H9 (cell line): ENCODE data around the gene GOLGA1. TPM values are rescaled to one million over a fixed set of nuclear protein-coding genes. Genes with fewer than 3 reads are reported as not detected.

ENCODE experiments used
- DNase-seq: peaks from one replicate; pipeline ENCODE4 v3.0.0-alpha.2; 2017
- H2AFZ ChIP-seq: one replicate; pipeline ENCODE4 v1.6.1; 2013; ENCODE audit warnings: mild to moderate bottlenecking, low read length, control low read depth, moderate library complexity
- H2AK5ac ChIP-seq: 2 replicates; pipeline ENCODE4 v1.6.1; 2013; ENCODE audit warnings: low read length, control low read depth, mixed read lengths; ENCODE audit not compliant: insufficient read length
- H2BK120ac ChIP-seq: one replicate; pipeline ENCODE4 v1.6.1; 2013; ENCODE audit warnings: low read depth, mild to moderate bottlenecking, low read length, control low read depth, inconsistent platforms; ENCODE audit not compliant: poor library complexity, severe bottlenecking
- H2BK12ac ChIP-seq: 2 replicates; pipeline ENCODE4 v1.6.1; 2013; ENCODE audit warnings: low read length, control low read depth, mixed read lengths, low read depth; ENCODE audit not compliant: insufficient read length
- H2BK15ac ChIP-seq: 2 replicates; pipeline ENCODE4 v1.6.1; 2013; ENCODE audit warnings: low read depth, low read length, control low read depth
- H2BK20ac ChIP-seq: one replicate; pipeline ENCODE4 v1.6.1; 2013; ENCODE audit warnings: low read depth, mild to moderate bottlenecking, low read length, control low read depth, inconsistent platforms; ENCODE audit not compliant: poor library complexity, severe bottlenecking
- H2BK5ac ChIP-seq: 2 replicates; pipeline ENCODE4 v1.6.1; 2013; ENCODE audit warnings: low read length, control low read depth, mixed read lengths; ENCODE audit not compliant: insufficient read length
- H3K14ac ChIP-seq: 2 replicates; pipeline ENCODE4 v1.6.1; 2013; ENCODE audit warnings: low read length, control low read depth; ENCODE audit not compliant: insufficient read depth
- H3K18ac ChIP-seq: 2 replicates; pipeline ENCODE4 v1.6.1; 2013; ENCODE audit warnings: low read depth, mild to moderate bottlenecking, mixed read lengths, low read length, control low read depth; ENCODE audit not compliant: insufficient read length
- H3K23ac ChIP-seq: 2 replicates; pipeline ENCODE4 v1.6.1; 2013; ENCODE audit warnings: low read length, control low read depth, mixed read lengths, low read depth; ENCODE audit not compliant: insufficient read length
- H3K23me2 ChIP-seq: 2 replicates; pipeline ENCODE4 v1.6.1; 2013; ENCODE audit warnings: low read depth, mild to moderate bottlenecking, mixed read lengths, low read length, control low read depth; ENCODE audit not compliant: insufficient read length, poor library complexity, severe bottlenecking
- H3K27ac ChIP-seq: 2 replicates; pipeline ENCODE4 v1.5.1; 2013; ENCODE audit warnings: low read length, control low read depth, mixed read lengths, low read depth; ENCODE audit not compliant: insufficient read length
- H3K27me3 ChIP-seq: 2 replicates; pipeline ENCODE4 v1.6.1; 2013; ENCODE audit warnings: low read length, control low read depth, inconsistent platforms; ENCODE audit not compliant: insufficient read depth
- H3K4ac ChIP-seq: 2 replicates; pipeline ENCODE4 v1.6.1; 2013; ENCODE audit warnings: low read depth, mild to moderate bottlenecking, control low read depth, inconsistent platforms, low read length, moderate library complexity
- H3K4me1 ChIP-seq: 2 replicates; pipeline ENCODE4 v1.6.1; 2013; ENCODE audit warnings: low read length, control low read depth, inconsistent platforms; ENCODE audit not compliant: insufficient read depth
- H3K4me2 ChIP-seq: 2 replicates; pipeline ENCODE4 v1.6.1; 2013; ENCODE audit warnings: low read length, control low read depth, mixed read lengths; ENCODE audit not compliant: insufficient read length, insufficient read depth
- H3K56ac ChIP-seq: 2 replicates; pipeline ENCODE4 v1.6.1; 2013; ENCODE audit warnings: low read depth, mild to moderate bottlenecking, mixed read lengths, low read length, control low read depth; ENCODE audit not compliant: insufficient read length
- H3K79me1 ChIP-seq: 2 replicates; pipeline ENCODE4 v1.6.1; 2013; ENCODE audit warnings: low read depth, mild to moderate bottlenecking, moderate library complexity, low read length, control low read depth, inconsistent platforms; ENCODE audit not compliant: insufficient read depth, poor library complexity, severe bottlenecking
- H3K79me2 ChIP-seq: 2 replicates; pipeline ENCODE4 v1.6.1; 2013; ENCODE audit warnings: low read length, control low read depth, inconsistent platforms; ENCODE audit not compliant: insufficient read depth
- H3K9ac ChIP-seq: 2 replicates; pipeline ENCODE4 v1.6.1; 2013; ENCODE audit warnings: low read length, control low read depth, mixed read lengths; ENCODE audit not compliant: insufficient read length; ENCODE audit errors: extremely low read depth
- H3K9me3 ChIP-seq: one replicate; pipeline ENCODE4 v1.6.1; 2013; ENCODE audit warnings: low read depth, low read length, inconsistent platforms; ENCODE audit not compliant: control insufficient read depth
- H3T11ph ChIP-seq: one replicate; pipeline ENCODE4 v1.6.1; 2013; ENCODE audit warnings: mild to moderate bottlenecking, low read length, control low read depth, inconsistent platforms
- H4K20me1 ChIP-seq: one replicate; pipeline ENCODE4 v1.6.1; 2013; ENCODE audit not compliant: control insufficient read depth, insufficient read length, insufficient read depth
- H4K5ac ChIP-seq: 2 replicates; pipeline ENCODE4 v1.6.1; 2013; ENCODE audit warnings: low read depth, mild to moderate bottlenecking, mixed read lengths, low read length, control low read depth; ENCODE audit not compliant: insufficient read length
- H4K8ac ChIP-seq: replicated peaks from 2 replicates; pipeline ENCODE4 v1.6.1; 2013; ENCODE audit warnings: low read length, control low read depth, mixed read lengths, low read depth; ENCODE audit not compliant: insufficient read length
- H4K91ac ChIP-seq: 2 replicates; pipeline ENCODE4 v1.6.1; 2013; ENCODE audit warnings: low read depth, mild to moderate bottlenecking, moderate library complexity, mixed read lengths, low read length, control low read depth; ENCODE audit not compliant: insufficient read length
- H3K27ac Mint-ChIP-seq, 3 experiments: 2 replicates in 2 of 3; 3 replicates in 1 of 3; pipeline ENCODE4 v1.8.0; 2020 to 2021; ENCODE audit warnings: mixed read lengths in 3 of 3, mild to moderate bottlenecking in 1 of 3, moderate library complexity in 1 of 3
- H3K27me3 Mint-ChIP-seq: 2 replicates; pipeline ENCODE4 v1.8.0; 2021; ENCODE audit warnings: low read depth, mild to moderate bottlenecking, moderate library complexity, mixed read lengths
- H3K36me3 Mint-ChIP-seq, 3 experiments: 2 replicates in 2 of 3; 3 replicates in 1 of 3; pipeline ENCODE4 v1.8.0; 2020 to 2021; ENCODE audit warnings: low read depth in 3 of 3, mixed read lengths in 3 of 3; ENCODE audit not compliant: insufficient read depth in 1 of 3
- H3K4me1 Mint-ChIP-seq, 2 experiments: 2 replicates each; pipeline ENCODE4 v1.8.0; 2020; ENCODE audit warnings: mixed read lengths in 2 of 2
- H3K4me3 Mint-ChIP-seq, 2 experiments: 2 replicates in 1 of 2; 3 replicates in 1 of 2; pipeline ENCODE4 v1.8.0; 2020 to 2021; ENCODE audit warnings: mild to moderate bottlenecking in 2 of 2, mixed read lengths in 2 of 2, moderate library complexity in 1 of 2
- H3K9me3 Mint-ChIP-seq, 2 experiments: 2 replicates in 1 of 2; 3 replicates in 1 of 2; pipeline ENCODE4 v1.8.0; 2020; ENCODE audit warnings: mild to moderate bottlenecking in 2 of 2, mixed read lengths in 2 of 2, moderate library complexity in 1 of 2
- CTCF ChIP-seq: fragments of 200-600 bp; sonication (generic); conservative IDR thresholded peaks from 3 replicates; pipeline ENCODE4 v1.8.0; 2021; ENCODE audit warnings: antibody characterized with exemption, mild to moderate bottlenecking
- WGBS: extraction: QIAGEN DNeasy Blood & Tissue Kit; methylation state at CpG from one replicate; pipeline ENCODE4 v1.1.7; 2013; ENCODE audit warnings: missing lambda C conversion rate, low lambda C conversion rate, mixed read lengths; ENCODE audit not compliant: insufficient read length; ENCODE audit errors: extremely low coverage; 5-methylcytosine and 5-hydroxymethylcytosine counted together
- total RNA-seq: library from RNA; stranded (reverse); gene quantifications from 2 replicates; pipeline ENCODE4 v1.2.1, GENCODE V29; 2021

The GOLGA1 gene
- total RNA-seq, 1 experiment from 2014 or later = 7.6 TPM

GRCh38 chr9:124884376-124884775 lies 56.5 kb downstream of the GOLGA1 start:
- Histone ChIP-seq H3K4ac (no peak overlapping the region), H2BK12ac (no peak overlapping the region), H4K20me1 (no peaks in the 10 kb centered on the region), H3K79me2 (no peaks in the 10 kb centered on the region), H3K23me2 (no peaks in the 10 kb centered on the region), H3K18ac (no peak overlapping the region), H3K23ac (no peak overlapping the region), H3K56ac (no peak overlapping the region), H3K14ac (no peak overlapping the region), H3K9ac (no peak overlapping the region), H3K27me3 (no peaks in the 10 kb centered on the region), H2AFZ (no peak overlapping the region), H4K8ac (no peak overlapping the region), H3K4me1 (peaks cover 12% of the 10 kb centered on the region), H2BK5ac (no peak overlapping the region), H2BK120ac (no peak overlapping the region), H2BK15ac (no peak overlapping the region), H4K91ac (no peak overlapping the region), H3K27ac (no peak overlapping the region), H2AK5ac (no peak overlapping the region), H3T11ph (no peak overlapping the region), H3K79me1 (no peaks in the 10 kb centered on the region), H4K5ac (no peak overlapping the region), H2BK20ac (no peak overlapping the region), H3K4me2 (no peak overlapping the region), H3K9me3 (no peaks in the 10 kb centered on the region)
- no peaks in the 10 kb centered on the region for H3K27me3 Mint-ChIP-seq
- no peak for TF ChIP-seq CTCF
- H3K36me3 Mint-ChIP-seq = peaks cover 3 to 17% (median 7%) of the 10 kb centered on the region in 3 experiments; a peak in 5 of 7 replicates
- H3K4me1 Mint-ChIP-seq = peaks cover 40 to 42% of the 10 kb centered on the region in 2 experiments
- DNase-seq = no peak
- H3K4me3 Mint-ChIP-seq = peak overlapping the region in 1 of 2 experiments; percentile 28; a peak in 1 of 5 replicates
- WGBS = no CpG with 5 or more reads among the region's 4 CpGs
- peak overlapping the region in 1 of 3 experiments; percentile 86; a peak in 2 of 7 replicates for H3K27ac Mint-ChIP-seq
- H3K9me3 Mint-ChIP-seq = no peaks in the 10 kb centered on the region
